D721Med (cell line): ENCODE results near the gene SAMD1.

Experiments
- DNase-seq: peaks from one replicate; pipeline ENCODE4 v3.0.0; 2011; ENCODE audit warnings: low spot score; ENCODE audit not compliant: insufficient read length
- FAIRE-seq: peaks from 2 replicates; lab custom pipeline; 2011; peaks lifted over from hg19 to GRCh38; lab: Jason Lieb, UNC
- TF ChIP-seq, protein P1 (sequence below): IDR thresholded peaks from 2 replicates; pipeline ENCODE4 v1.5.1; 2012; ENCODE audit warnings: mild to moderate bottlenecking, control low read depth; ENCODE audit not compliant: insufficient read depth; ENCODE audit errors: missing control alignments

SAMD1 gene

DNA sequence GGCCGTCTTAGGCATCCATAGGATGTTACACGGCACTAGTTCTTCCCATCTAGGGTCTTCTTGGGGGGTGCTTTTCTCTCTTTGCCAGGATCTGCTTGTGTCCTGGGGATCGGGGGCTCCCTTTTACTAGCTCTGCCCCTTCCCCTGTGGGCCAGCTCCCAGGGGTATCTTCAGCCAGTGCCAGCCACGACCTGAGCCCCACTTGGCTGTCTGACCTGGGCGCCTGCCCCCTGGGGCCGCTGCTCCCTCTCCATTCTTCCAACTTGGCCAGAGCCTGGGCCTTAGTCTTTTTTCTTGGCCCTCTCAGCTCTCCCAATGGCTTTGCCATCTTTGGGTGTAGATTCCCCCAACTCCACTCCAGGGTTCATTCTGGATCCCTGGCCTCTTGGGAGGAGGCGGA is 23.9 kb upstream of the SAMD1 start:
- FAIRE-seq = no peak
- DNase-seq = no peak
- TF ChIP-seq, protein P1, sequence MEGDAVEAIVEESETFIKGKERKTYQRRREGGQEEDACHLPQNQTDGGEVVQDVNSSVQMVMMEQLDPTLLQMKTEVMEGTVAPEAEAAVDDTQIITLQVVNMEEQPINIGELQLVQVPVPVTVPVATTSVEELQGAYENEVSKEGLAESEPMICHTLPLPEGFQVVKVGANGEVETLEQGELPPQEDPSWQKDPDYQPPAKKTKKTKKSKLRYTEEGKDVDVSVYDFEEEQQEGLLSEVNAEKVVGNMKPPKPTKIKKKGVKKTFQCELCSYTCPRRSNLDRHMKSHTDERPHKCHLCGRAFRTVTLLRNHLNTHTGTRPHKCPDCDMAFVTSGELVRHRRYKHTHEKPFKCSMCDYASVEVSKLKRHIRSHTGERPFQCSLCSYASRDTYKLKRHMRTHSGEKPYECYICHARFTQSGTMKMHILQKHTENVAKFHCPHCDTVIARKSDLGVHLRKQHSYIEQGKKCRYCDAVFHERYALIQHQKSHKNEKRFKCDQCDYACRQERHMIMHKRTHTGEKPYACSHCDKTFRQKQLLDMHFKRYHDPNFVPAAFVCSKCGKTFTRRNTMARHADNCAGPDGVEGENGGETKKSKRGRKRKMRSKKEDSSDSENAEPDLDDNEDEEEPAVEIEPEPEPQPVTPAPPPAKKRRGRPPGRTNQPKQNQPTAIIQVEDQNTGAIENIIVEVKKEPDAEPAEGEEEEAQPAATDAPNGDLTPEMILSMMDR = no peak

DNA sequence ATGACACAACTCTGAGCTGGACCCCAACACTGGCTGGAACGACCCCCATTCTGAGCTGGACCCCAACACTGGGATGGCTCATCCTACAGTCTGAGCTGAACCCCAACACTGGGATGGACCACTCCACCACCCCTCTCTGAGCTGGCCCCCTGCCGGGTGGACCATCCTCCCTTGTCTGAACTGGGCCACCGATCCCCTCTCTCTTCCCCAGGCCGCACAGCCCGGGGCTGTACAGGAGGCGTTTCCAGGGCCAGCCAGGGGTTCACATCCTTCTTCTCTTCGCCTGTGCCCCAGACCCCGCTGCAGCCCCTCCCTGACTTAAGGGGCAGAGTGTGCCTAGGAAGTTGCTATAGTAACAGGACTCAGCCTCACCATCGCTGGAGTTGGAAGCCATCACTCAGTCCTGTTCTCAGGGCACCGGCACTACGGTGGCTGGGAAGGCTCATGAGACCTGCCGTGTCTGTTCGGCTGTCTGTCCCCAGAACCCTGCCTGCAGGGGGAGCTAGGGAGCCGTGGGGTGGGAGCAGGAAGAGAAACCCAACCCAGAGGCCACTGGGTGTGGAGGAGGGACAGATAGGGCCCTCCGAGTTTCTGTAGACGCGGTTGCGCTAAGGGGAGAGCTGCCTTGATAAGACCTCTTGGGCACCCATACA is 23.3 kb upstream of the SAMD1 start:
- FAIRE-seq = no peak
- DNase-seq = no peak
- TF ChIP-seq, protein P1 = peak; percentile 10

DNA sequence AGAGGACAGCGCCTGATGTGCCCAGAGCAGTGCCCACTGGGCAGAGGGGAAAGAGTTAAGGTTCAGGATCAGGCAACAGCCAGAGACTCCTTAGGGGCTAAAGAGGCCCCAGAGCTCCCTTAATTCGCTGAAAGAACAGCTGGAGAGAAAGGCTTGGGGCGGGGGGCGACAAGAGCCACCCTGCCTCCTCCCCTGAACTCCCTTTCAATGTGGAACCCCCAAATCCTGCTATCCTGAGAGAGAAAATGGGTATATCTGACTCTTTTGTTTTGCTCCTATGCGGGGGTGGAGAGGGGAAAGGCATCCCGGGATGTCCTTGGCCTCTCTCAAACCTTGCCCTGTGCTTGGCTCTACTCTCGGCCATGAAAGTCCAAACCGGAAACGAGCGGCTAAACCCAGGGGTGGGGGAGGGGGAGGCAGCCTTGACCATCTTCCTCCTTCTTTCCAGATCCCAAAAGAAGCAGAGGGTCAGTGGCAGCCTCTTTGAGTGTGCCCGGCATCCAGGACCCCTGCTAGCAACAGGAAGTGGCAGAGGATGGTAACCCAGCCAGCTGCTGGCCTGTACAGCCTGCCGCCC is 22.3 kb upstream of the SAMD1 start:
- FAIRE-seq (no peak), DNase-seq (no peak)
- TF ChIP-seq, protein P1 = no peak

DNA sequence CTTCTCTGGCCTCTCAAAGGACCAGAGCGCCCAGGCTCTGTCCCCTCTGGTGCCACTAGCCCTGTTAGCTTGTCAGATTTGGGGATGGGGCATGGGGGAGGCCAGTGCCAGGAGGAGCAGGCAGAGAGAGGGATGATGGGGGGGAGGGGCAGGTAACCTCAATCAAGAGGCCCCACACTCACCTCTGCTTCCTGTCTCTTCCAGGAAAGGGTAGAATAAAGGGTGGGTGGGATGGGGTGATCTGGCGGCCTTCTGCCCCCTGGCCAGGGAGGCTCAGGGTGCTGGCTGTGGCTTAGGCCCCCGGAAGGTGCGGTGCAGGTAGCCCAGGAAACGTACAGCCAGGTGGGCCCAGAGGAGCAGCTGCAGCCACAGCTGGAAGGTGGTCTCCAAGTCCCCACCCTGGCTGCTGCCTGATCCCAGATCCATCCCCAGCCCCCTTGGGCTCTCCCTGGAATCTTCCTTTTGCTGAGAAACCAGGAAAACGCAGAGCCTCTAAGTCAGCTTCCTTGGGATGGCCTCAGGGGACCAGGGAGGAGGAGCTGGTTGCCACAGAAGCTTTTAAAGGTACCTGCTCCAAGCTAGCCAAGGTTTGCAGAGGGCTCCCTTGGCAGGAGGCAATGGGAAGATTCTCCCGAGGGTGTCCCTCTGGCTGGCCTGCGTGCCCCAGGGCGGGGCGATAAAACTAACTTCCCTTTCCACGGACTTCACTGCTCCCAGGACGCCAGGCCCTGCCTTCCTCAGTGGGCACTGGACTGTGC is 21.7 kb upstream of the SAMD1 start:
- DNase-seq (no peak), FAIRE-seq (no peak)
- TF ChIP-seq, protein P1 = no peak

DNA sequence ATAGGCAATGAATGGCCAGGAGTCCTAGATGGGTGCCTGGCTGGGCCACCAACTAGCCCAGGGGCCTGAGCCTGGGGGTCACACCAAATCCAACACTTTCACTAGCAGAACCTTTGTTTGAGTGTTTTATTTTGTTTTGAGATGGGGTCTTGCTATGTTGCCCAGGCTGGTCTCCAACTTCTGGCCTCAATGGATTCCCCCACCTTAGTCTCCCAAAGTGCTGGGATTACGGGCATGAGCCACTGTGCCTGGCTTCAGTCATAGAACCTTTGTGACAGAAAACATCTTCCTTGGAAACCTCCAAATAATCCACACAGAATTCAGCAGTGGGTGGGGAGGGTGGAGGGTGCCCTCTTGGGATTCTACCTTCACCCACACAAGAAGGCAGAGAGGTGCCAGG is 20.9 kb upstream of the SAMD1 start:
- FAIRE-seq = no peak
- DNase-seq = no peak
- TF ChIP-seq, protein P1 = no peak

DNA sequence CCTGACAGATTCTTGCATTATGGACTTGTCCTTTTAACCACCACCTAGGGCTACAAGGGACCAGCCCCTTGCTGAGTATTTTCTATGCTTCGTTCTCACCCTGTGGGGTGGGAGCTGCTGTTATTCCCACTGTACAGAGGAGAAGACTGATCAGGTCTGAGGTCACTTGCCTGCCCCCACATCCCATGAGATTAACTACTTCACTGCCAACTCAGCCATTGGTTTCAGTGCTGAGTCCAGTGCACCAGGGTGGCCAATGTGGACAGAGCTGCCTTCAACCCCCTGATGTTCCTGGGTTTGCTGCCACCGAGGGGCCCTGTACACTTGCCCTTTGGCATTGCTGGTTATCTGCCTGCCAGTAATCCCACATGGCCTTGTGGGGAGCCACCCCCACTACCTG is 20.1 kb upstream of the SAMD1 start:
- DNase-seq (no peak), FAIRE-seq (no peak)
- TF ChIP-seq, protein P1 = no peak
